ENCODE measurements around the gene PAPLN.

The PAPLN gene

DNA sequence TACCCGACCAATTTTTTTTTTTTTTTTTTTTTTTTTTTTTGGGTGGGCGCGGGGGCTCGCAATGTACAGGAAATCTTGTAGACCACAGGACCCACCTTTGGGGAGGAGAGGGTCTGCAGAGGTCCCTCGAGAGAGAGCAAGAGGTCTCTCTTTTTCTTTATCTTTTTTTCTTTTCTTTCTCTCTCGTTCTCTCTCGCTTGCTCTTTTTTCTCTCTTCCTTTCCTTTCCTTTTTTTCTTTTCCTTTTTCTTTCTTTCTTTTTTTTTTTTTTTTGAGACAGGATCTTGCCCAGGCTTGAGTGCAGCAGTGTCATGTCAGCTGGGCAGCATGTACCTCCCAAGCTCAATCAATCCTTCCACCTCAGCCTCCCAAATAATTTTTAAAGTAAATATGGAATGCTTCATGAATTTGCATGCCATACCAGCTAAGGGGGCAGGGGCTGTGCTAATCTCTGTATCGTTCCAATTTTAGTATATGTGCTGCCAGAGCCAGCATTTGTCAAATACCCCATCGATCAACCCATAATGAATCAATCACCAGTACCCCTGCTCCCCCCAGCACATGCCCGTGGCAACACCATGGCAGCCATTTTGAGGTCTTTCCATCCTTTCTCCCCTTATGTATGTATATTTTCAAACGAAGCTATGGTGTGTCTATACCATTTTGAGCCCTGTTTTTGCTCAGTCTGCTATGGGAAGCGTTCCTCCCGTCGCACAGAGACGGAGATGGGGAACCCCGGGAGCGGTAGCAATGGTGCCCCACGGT is 9.3 kb downstream of the PAPLN start:
- no peak for DNase-seq (ENCODE audit: extremely low read depth, low read depth)
- TF ChIP-seq, protein P1, sequence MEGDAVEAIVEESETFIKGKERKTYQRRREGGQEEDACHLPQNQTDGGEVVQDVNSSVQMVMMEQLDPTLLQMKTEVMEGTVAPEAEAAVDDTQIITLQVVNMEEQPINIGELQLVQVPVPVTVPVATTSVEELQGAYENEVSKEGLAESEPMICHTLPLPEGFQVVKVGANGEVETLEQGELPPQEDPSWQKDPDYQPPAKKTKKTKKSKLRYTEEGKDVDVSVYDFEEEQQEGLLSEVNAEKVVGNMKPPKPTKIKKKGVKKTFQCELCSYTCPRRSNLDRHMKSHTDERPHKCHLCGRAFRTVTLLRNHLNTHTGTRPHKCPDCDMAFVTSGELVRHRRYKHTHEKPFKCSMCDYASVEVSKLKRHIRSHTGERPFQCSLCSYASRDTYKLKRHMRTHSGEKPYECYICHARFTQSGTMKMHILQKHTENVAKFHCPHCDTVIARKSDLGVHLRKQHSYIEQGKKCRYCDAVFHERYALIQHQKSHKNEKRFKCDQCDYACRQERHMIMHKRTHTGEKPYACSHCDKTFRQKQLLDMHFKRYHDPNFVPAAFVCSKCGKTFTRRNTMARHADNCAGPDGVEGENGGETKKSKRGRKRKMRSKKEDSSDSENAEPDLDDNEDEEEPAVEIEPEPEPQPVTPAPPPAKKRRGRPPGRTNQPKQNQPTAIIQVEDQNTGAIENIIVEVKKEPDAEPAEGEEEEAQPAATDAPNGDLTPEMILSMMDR (IDR thresholded peaks at IDR 0.05; ENCODE audit: low read depth, low read length) = no peak

DNA sequence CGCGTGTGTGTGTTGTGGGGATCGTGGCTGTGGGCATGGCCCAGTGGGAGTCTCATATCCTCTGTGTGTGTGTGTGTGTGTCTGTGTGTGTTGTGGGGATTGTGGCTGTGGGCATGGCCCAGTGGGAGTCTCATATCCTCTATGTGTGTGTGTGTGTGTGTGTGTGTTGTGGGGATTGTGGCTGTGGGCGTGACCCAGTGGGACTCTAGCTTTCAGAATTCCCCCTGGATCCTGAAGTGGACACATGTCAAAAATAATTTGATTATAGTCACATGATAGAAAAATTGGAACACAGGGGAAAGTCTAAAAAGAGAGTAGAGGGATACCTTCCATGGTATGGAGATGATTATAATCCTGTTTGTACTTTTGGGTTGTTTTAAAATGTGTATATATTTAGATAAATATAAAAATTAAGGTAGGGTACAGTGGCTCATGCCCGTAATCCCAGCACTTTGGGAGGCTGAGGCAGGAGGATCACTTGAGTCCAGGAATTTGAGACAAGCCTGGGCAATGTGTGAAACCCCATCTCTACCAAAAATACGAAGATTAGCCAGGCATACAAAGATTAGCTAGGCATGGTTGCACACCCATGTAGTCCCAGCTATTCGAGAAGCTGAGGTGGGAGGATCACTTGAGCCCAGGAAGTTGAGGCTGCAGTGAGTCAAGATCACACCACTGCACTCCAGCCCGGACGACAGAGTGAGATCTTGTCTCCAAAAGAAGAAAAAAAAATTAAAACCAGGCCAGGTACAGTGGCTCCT is 11.0 kb downstream of the PAPLN start:
- TF ChIP-seq, protein P1 (IDR thresholded peaks at IDR 0.05; ENCODE audit: low read depth, low read length) = no peak
- no peak for DNase-seq (ENCODE audit: extremely low read depth, low read depth)

DNA sequence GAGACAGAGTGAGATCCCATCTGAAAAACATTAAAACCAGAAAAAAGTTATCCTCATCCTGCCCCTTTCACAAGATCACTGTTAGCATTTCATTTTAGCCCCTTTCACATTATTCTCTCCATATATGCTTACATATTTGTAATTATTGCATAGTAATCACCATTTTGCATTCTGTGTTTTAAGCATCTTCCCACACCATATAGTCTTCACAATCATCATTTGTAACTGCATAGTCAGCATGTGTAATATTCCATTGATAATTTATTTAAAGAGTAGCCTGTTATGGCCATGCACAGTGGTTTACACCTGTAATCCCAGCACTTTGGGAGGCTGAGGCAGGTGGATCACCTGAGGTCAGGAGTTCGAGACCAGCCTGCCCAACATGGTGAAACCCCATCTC is 11.8 kb downstream of the PAPLN start:
- TF ChIP-seq, protein P1 (IDR thresholded peaks at IDR 0.05; ENCODE audit: low read depth, low read length) = no peak
- no peak for DNase-seq (ENCODE audit: extremely low read depth, low read depth)

DNA sequence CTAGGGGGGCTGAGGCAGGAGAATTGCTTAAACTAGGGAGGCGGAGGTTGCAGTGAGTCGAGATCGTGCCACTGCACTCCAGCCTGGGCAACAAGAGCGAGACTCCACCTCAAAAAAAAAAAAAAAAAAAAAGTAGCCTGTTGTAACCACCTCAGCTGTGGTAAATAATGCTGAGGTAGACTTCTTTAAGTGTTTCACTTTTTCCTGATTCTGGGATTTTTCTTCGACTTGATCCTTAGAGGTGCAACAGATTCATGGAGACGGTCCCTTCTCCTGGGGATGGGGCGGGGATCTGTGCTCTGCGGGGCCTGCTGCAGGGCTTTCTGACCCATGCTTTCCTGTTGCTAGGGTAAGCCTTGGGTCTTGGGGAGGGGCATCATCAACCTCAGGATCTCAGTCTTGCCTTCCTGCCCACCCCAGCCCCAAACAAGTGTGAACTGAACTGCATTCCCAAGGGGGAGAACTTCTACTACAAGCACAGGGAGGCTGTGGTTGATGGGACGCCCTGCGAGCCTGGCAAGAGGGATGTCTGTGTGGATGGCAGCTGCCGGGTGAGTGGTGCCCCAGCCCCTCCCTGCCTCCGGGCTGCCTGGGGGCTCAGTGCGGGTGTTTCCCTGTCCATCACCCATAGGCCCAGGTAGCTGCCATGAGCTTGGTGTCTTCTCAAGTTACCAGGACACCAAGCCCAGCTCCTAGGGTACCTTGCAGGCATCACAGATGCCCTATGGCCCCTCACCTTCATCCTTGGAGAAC is 12.4 kb downstream of the PAPLN start:
- DNase-seq (ENCODE audit: extremely low read depth, low read depth) = no peak
- TF ChIP-seq, protein P1 (IDR thresholded peaks at IDR 0.05; ENCODE audit: low read depth, low read length) = no peak

DNA sequence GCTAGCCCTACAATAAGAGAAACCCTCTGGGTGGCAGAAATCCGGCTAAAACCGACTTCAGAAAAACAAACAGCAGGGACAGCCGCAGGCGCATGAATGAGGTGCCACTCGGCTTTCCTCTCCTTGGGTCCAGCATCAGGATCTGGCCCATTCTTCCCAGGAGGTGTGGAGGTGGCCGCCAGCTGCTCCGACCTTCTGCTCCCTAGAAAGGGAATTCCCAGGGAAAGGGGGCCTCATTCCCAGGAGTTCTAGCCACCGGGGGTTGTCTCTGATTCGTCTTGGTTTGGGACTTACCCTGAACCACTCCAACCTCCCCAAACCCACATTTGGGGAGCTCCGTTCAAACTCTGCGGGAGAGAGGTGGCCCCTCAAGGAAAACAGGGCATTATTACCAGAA is 13.0 kb downstream of the PAPLN start:
- no peak for DNase-seq (ENCODE audit: extremely low read depth, low read depth)
- TF ChIP-seq, protein P1 (IDR thresholded peaks at IDR 0.05; ENCODE audit: low read depth, low read length) = no peak

DNA sequence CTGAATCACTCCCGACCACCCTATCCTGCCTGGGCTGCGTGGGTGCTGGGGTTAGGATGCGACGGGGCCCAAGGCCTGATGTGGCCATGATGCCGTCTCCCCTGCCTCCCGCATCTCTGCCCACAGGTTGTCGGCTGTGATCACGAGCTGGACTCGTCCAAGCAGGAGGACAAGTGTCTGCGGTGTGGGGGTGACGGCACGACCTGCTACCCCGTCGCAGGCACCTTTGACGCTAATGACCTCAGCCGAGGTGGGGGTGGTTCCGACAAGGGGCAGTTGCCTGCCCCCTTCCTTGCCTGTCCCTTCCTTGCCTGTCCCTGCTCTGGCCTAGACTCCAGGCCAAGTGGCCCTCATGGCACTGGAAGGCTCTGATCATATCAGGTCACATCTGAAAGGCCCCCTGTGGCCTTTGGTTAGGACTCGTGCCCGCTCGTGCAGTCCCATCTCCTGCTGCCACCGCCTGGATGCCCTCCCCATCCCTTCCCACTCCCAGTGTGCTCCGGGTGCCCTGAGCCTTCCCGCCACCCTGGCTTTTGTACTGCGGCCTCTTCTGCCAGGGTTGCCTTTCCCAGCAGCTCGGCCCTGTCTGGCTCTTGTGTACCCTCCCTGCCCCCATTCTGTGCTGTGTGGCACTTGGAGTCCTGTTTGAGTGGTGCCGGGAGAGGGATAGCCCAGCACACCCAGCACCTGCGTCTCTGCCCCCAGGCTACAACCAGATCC is 13.6 kb downstream of the PAPLN start:
- TF ChIP-seq, protein P1 (IDR thresholded peaks at IDR 0.05; ENCODE audit: low read depth, low read length) = no peak
- DNase-seq (ENCODE audit: extremely low read depth, low read depth) = no peak
